ENCODE data around the gene SQSTM1.

The SQSTM1 gene

GRCh38 chr5:179872055-179872827 lies 51.5 kb downstream of the SQSTM1 start:
- DNase-seq (ENCODE audit: low read depth in 2 of 3, low spot score in 1 of 3) = no peak

DNA sequence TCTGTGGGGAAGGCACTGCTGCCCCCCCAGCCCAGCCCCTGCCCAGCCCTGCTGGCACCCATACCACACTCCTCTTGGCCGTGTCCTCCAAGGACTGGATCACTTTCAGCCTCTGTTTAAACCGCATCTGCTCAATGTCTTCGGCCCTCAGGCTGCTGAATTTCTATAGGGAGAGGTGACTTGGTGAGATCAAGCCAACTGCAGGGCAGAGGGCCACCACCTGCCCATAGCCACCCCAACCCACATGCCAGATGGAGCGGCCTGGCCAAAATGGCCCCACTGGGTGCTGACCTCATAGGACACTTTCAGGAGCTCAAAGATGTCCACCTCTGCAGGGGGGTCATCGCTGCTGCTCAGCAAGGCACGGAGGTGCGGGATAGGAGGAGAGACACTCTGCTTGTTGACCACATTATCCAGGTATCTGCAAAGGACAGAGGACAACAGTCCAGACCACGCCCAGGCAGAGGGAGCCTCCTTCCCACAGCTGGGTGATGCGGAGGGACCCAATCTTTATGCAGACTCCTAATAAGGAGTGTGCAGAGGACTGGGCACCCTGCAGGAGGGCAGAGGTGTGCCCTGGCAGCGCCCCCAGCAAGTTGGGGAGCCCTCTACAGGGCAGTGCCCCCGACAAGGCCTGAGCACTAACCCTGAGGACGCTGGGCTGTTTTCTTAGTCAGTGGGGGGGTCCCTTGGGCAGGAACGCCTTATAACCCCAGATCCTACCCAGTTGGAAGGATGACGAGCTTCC lies 52.3 kb downstream of the SQSTM1 start:
- no peak for DNase-seq (ENCODE audit: low read depth in 2 of 3, low spot score in 1 of 3)

DNA sequence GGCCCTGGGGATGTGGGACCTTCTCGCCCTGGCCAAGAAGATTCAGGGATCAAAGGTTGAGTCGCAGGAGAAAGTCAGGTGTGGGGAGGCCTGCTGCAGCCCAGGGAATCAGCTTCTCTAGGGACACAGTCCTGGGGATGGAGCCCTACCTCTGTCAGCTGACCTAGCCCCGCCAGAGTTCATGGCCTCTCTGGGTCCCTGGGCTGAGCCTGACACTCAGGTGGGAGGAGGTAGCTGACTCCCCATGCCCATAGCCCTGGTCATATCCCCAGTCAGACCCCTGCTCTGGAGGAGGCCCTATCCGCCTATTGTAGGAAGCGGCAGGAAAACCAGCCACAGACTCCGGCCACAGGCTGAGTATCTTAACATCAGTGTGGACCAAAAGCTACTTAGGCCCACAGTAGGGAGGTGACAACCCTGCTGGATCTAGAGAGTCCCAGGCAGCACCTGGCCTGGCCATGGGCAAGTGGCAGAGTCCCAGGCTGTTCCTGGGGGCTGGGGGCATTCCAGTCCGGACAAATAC lies 52.9 kb downstream of the SQSTM1 start:
- no peak for DNase-seq (ENCODE audit: low read depth in 2 of 3, low spot score in 1 of 3)

GRCh38 chr5:179874136-179874535 lies 53.4 kb downstream of the SQSTM1 start:
- no peak for DNase-seq (ENCODE audit: low read depth in 2 of 3, low spot score in 1 of 3)

DNA sequence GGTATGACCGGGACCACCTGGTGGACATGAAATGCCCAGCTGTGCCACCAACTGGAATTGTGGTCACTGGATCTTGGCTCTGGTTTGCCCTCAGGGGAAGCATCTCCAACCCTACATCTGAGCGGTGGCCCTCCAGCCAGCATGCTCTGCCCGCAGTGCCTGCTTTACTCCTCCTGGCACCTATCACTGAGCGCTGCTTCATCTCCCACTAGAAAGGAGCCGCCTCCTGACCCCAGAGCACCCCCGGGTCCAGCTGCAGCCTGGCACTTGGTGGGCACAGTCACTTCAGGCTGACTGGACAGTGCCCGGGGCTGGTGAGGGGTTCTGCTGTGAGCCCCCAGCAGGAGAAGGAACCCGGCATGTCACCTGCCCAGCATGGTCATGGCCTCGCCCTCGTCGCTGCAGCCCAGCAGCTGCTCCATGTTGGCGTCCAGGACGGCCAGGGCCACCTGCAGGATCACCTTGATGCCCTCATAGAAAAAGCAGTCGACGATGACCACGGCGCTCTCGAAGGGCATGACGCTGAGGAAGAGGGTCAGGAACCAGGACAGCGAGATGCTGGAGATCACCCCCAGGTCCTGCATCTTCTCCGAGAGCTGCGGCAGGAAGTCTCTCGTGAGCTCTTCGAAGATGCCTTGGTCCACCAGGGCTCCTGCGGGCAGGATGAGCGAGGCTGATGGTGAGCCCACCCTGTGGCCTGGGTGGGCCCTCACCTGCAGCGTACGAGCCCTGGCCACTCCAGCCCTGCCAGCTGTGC lies 54.0 kb downstream of the SQSTM1 start:
- no peak for DNase-seq (ENCODE audit: low read depth in 2 of 3, low spot score in 1 of 3)

GRCh38 chr5:179875741-179876609 lies 55.3 kb downstream of the SQSTM1 start:
- no peak for DNase-seq (ENCODE audit: low read depth in 2 of 3, low spot score in 1 of 3)

DNA sequence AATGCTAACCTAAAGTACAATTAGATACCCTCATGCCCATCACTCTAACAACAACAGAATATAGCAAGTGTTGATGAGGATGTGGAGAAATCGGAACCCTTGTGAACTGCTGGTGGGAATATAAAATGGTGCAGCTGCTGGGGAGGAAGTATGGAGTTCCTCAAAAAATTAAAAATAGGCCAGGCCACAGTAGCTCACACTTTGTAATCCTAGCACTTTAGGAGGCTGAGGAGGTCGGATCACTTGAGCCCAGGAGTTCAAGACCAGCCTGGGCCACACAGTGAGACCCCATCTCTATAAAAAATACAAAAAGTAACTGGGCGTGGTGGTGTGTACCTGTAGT lies 55.9 kb downstream of the SQSTM1 start:
- DNase-seq (ENCODE audit: low read depth in 2 of 3, low spot score in 1 of 3) = no peak

GRCh38 chr5:179878222-179879002 lies 57.7 kb downstream of the SQSTM1 start:
- no peak for DNase-seq (ENCODE audit: low read depth in 2 of 3, low spot score in 1 of 3)

DNA sequence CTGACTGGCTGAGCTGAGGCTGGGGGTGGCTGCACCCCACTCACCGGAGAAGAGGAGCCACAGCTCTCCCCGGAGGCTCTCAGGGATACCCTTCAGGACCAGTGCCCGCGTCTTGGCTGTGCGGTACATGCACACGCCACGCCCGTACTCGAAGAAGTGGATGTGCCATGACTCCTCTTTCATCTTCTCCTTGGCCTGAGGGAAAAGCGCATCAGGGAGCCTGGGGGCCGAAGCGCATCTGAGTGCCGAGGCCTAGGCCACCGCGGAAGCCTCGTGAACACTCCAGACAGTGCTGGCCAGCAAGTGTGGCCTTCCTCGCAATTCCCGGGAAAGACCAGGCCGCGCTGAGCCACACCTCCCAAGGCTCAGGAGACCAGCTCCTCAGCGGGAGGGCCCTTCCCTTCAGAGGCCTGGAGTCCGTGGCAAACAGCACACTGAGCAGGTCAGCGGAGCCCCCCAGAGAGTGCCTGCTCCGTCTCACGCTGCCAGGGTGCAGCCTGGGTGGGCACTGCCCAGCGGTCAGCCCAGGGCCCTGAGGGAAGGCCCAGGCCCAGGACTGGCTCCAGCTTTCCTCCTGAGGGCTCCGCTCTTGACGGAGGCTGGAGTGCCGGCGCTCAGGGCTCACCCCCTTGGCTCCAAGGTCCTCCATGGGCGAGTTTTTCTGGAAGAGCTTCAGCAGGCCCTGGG lies 58.4 kb downstream of the SQSTM1 start:
- no peak for DNase-seq (ENCODE audit: low read depth in 2 of 3, low spot score in 1 of 3)

DNA sequence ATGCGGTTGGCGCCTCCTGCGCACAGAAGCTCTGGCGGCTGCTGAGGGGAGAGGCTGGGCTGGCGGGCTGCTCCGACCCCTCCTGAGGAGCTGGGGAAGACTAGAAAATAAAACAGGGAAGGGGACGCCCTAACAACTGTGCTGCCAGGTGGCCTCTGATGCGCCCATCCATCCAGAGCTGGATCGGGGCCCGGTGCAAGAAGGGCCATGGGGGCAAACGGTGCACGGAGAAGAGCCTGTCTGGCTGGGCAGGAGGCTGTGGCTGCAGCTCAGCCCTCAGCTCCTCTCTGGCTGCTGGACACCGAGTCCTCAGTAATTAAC lies 58.9 kb downstream of the SQSTM1 start:
- DNase-seq (ENCODE audit: low read depth in 2 of 3, low spot score in 1 of 3) = no peak

DNA sequence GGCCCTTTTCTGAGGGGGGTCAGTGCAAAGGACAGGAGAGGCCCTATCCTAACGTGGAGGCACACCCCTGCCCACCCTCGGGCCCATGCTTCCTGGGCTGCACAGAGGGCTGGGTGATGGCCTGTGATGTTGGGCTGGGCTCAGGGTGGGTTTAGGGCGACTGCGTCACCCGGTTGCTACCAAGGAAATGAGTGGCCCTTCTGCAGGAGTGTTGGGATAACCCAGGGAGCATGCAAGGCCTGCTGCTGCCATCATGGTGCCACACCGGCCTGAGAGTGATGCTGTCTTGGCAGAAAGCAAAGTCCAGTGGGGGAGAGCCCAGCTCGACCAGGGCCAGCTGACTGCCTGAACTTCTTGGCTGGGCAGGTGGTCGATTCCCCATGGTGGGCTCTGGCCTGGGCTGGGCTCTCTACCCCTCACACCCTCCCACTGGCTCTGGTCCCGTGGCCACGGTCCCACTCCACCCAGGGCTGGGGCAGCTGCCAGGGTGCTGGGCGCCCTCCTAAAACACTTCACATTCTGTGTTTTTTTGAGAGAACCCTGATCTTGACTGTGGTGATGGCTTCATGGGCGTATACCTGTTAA lies 59.5 kb downstream of the SQSTM1 start:
- no peak for DNase-seq (ENCODE audit: low read depth in 2 of 3, low spot score in 1 of 3)

GRCh38 chr5:179880848-179881590 lies 60.3 kb downstream of the SQSTM1 start:
- DNase-seq (ENCODE audit: low read depth in 2 of 3, low spot score in 1 of 3) = no peak

- no peak for DNase-seq (ENCODE audit: low read depth in 2 of 3, low spot score in 1 of 3)
These were observed 61.6 kb downstream of the SQSTM1 start for GRCh38 chr5:179882338-179882737.

DNA sequence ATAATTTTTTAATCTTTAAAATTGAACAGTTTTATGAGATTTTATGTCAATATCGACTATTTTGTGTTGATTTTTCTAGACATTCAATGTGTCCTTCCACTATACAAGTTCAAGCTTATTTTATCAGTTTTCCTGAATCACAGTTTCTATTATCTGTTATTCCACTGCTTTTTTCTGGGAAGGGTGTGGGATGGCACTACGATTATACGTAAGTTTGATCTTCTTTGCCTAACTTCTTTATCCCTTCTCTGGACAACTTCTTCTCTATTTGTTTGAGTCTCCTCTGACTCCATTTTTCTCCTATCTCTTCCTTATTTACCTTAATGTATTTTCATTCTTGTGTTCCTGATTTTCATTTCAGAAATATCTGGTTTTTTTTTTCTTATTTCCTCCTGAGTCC lies 62.5 kb downstream of the SQSTM1 start:
- no peak for DNase-seq (ENCODE audit: low read depth in 2 of 3, low spot score in 1 of 3)

GRCh38 chr5:179885491-179886090 lies 64.9 kb downstream of the SQSTM1 start:
- no peak for DNase-seq (ENCODE audit: low read depth in 2 of 3, low spot score in 1 of 3)

DNA sequence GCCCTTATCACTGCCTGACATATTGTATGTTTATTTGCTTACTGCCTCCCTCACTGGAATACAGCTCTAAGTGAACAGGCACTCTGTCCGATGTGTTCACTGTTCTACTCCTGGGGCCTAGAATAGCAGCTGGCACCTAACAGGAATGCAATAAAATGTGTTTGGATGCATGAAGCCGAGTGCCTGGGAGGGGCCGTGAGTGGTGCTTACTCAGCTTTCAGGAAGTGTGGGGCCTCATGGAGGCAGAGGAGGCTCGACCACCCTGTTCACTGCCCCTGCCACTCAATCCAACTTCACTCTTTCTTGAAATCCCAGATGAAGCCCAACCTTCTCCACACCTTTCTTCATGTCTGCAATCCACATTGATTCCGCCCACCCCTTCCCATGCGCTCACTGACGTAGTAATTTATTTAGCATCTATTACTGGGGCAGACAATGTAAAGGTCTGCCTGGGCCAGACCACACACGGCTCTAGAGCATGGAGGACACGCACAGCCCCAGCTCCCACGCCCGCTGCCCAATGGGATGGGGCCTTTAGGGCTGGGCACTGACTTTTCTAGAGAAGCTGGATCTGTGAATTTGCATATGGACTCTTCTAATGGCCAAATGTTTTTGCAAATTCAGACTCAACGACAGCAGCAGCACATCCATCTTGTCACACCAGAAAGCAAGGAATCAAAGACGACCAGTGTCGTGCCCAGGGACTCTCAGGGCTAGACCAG lies 65.6 kb downstream of the SQSTM1 start:
- no peak for DNase-seq (ENCODE audit: low read depth in 2 of 3, low spot score in 1 of 3)

- DNase-seq (ENCODE audit: low read depth in 2 of 3, low spot score in 1 of 3) = no peak
These were observed 66.4 kb downstream of the SQSTM1 start for GRCh38 chr5:179887095-179887494.
